WI38 (cell line): ENCODE results near the gene GINS2.

Experiments
- H3K4me3 ChIP-seq: 2 replicates; pipeline ENCODE4 v1.5.1; 2011; ENCODE audit warnings: low read depth, mild to moderate bottlenecking, control low read depth, low read length
- CTCF ChIP-seq: IDR thresholded peaks from 2 replicates; pipeline ENCODE4 v1.5.1; 2012; ENCODE audit warnings: low read depth, mild to moderate bottlenecking, control low read depth, low read length

The GINS2 gene

GRCh38 chr16:85674828-85675227 is 13.9 kb downstream of the GINS2 start:
- no peak for TF ChIP-seq CTCF
- H3K4me3 ChIP-seq = no peak overlapping the region

GRCh38 chr16:85674418-85674755 is 14.4 kb downstream of the GINS2 start:
- no peak for TF ChIP-seq CTCF
- H3K4me3 ChIP-seq = no peak overlapping the region

- no peak overlapping the region for H3K4me3 ChIP-seq
- no peak for TF ChIP-seq CTCF
These were observed 15.0 kb downstream of the GINS2 start for GRCh38 chr16:85673529-85674417.

- TF ChIP-seq CTCF = no peak
- no peak overlapping the region for H3K4me3 ChIP-seq
These were observed 17.9 kb downstream of the GINS2 start for GRCh38 chr16:85670840-85671239.

GRCh38 chr16:85668676-85669424 is 19.9 kb downstream of the GINS2 start:
- H3K4me3 ChIP-seq = no peak overlapping the region
- no peak for TF ChIP-seq CTCF

- H3K4me3 ChIP-seq = no peak overlapping the region
- TF ChIP-seq CTCF = no peak
These were observed 20.8 kb downstream of the GINS2 start for GRCh38 chr16:85667841-85668413.

- H3K4me3 ChIP-seq = no peak overlapping the region
- TF ChIP-seq CTCF = no peak
These were observed 21.5 kb downstream of the GINS2 start for GRCh38 chr16:85667261-85667660.
